GM19467 (cell line): ENCODE data around the gene MTHFD1L.
"Not testable (repeated sequence)": the region's sequence is repeated elsewhere in the genome, so short reads cannot be mapped to it uniquely, and the experiment has no call there.

Experiments
- ATAC-seq: cut with Tn5 transposase; IDR thresholded peaks from one replicate; pipeline ENCODE4 v1.9.1; 2021; ENCODE audit warnings: mild to moderate bottlenecking, moderate library complexity; ENCODE audit not compliant: unreplicated experiment

The MTHFD1L gene

GRCh38 chr6:151087055-151087454, 221.6 kb downstream of the MTHFD1L start:
- not testable (repeated sequence) for ATAC-seq

GRCh38 chr6:151087861-151088598, 222.5 kb downstream of the MTHFD1L start:
- ATAC-seq: no peak

DNA sequence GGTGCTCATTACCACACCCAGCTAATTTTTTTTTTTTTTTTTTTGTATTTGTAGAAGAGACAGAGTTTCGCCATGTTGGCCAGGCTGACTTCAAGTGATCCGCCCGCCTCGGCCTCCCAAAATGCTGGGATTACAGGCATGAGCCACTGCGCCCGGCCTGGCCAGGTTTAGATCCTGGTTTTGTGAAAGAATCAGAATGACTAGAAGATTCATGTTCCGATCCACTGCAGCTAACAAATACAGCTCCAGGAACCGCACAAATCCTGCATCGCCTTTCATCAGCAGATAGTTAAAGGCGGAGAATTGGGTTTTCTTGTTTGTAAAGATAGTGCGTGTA, 223.1 kb downstream of the MTHFD1L start:
- ATAC-seq: no peak

- ATAC-seq: no peak
These were observed 223.5 kb downstream of the MTHFD1L start for GRCh38 chr6:151088963-151089362.

- no peak for ATAC-seq
These were observed 224.5 kb downstream of the MTHFD1L start for GRCh38 chr6:151089978-151090377.

DNA sequence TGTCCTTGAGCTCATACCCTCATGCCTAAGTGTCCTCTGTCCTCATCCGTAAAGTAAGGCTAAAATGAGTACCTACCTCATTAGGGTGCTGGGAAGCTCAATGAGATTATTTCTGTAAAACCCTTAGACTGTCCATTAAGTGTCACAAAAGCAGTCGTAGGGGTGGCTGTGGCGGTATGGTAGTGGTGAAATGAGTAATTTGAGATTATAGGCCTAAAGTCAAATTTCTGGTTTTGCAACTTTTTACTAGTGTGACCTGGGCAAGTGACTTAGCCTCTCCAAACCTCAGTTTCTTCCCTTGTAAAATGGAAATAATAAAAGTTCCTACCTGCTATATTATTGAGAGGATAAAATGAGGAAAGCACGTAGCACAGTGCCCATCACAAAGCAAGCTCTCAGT, 226.1 kb downstream of the MTHFD1L start:
- no peak for ATAC-seq

DNA sequence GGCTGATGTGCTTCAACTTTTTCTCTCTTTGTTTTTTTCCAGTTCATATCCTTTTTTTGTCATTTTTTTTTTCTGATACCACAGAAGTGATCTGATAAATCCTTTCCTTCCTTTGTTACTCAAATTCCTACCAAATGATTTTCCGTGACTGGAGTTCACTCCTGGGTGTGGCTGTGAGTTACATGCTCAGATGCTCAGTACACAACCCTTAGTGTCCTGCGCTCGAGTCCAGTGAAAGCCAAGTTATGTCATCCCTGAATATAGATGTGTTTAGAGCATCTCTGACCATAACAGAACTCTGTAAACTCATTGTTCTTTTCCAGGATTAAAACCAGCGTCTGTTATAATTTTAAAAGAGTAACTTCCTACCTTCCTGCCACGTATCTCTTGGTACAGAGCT, 227.1 kb downstream of the MTHFD1L start:
- no peak for ATAC-seq

DNA sequence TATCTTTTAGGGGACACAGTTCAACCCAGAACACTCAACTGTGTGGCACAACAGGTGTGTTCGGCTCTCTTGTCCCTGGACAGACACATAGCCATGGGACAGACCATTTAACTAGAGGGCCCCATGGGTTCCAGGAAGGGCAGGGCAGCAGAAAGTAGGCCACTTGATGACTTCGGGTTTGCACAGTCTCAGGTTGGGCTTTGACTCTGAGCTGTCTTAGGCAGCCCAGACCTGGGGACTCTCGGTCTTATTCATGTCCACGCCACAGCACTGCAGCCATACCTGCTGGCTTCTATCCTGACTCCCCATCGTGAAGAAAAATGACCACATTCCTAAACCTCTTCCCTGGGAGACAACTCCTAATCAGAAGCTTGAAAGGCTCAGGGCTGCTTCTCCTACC, 228.2 kb downstream of the MTHFD1L start:
- no peak for ATAC-seq

GRCh38 chr6:151095538-151096254, 230.2 kb downstream of the MTHFD1L start:
- no peak for ATAC-seq

GRCh38 chr6:151096255-151096612, 230.7 kb downstream of the MTHFD1L start:
- no peak for ATAC-seq

DNA sequence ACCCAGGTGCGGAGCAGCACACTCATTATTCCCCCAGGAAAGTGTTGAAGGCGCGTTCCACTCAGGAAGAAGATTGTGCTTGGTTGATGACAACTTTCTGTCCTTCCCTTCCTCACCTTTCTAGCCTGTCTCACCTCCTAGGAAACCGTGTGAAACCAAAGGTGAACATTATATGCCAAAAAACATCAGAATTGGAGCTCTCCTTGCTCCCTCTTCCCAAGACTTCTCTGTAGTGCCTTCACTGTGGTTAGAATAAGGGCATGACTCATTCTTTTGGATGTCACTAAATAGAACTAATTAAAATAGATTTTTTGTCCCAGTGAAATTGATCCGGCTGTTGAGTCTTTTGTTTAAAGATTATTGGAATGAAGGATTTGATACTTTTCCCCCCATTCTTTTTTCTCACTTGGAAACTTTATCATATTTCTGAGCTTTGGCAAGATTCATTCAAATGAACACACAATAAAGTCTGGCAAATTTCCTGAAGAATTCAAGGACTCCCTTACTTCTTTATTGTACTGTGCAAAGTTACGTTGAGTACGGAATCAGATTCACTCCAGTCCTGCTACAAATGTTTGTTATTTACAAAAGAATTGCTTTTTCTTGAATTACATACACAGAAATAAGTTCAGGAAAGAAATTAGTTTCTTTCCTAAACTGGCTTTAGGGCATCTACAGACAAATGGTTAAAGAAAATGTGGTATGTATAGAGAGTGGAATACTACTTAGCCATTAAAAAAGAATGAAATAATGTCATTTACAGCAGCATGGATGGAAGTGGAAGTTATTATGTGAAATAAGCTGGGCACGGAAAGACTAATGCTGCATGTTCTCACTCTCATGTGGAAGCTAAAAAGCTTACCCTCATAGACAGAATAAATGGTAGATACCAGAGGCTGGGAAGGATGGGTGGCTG, 231.4 kb downstream of the MTHFD1L start:
- no peak for ATAC-seq

DNA sequence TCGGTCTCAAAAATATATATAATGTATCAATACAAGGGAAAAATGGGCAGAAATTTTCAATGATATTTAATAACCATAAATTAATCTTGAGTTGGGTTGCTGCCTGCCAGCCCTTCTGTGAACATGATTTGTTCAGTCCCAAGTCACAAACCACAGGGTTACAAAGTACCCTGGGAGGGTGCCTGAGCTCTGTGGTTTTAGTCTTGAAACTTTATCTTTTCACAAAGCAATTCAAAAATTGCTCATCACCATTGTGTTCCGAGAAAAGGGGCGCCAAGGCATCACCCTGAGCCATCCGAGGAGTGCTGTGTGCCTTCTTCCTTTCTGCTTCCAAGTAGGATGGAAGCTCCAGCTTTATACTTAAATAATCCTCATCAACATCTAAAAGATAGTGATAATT, 232.7 kb downstream of the MTHFD1L start:
- no peak for ATAC-seq

DNA sequence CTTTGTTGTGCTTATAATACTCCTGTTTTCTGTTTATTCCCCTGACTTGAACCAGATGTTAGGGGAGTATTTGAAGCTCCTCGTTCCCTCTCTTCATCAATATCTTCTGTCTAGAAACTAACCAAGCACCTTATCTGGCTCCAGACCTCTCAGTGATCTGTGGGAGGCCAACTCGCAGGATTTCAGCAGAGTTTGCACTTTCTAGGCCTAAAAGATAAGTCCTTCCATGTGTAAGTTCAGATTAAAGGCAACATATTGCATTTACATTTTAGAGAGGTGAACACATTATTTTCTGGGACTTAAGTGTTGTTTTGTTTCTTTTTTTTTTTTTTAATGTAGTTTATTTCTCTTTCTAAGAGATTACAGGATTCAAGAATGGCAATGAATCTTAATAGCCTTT, 234.8 kb downstream of the MTHFD1L start:
- no peak for ATAC-seq

DNA sequence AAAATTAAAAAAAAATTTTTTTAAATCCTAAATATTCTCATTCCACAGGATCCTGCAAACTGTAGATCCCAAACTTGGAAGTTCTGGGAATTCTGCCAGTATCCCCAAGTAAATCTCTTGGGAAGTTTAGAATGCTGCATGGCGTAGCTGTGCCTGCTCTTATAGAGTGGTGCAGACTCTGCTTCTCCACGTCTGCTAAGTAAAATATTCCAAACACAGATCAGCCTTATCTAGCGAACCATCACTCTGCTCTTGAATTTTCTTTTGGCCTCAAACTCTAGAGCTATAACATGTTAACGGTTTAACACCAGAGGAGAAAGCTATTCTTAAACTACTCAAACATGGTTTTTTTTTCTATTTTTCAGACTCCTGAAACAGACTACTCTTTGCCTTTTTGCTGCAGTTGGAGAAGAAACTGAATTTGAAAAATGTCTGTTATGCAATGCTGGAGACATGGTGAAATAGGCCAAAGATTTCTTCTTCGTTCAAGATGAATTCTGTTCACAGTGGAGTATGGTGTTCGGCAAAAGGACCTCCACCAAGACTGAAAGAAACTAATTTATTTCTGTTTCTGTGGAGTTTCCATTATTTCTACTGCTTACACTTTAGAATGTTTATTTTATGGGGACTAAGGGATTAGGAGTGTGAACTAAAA, 235.8 kb downstream of the MTHFD1L start:
- ATAC-seq: no peak

GRCh38 chr6:151101816-151102694, 236.6 kb downstream of the MTHFD1L start:
- no peak for ATAC-seq

DNA sequence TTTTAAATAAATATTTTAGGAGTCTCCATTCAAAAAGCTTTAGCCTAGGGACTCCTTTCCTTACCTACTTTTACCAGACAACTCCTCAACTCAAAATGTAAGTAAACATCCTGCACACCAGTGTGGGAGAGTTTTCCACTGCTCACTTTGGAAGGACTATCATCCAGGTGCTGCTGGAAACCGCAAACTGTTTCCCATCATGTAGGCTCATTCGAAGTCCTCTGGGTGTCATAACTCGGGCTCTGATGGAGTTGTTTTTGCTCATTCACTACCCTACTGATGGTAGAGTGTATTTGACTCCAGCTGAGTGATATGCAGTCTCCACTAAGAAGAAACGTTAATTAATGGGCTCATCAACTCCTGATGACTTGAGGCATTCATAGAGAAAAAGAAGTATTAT, 237.8 kb downstream of the MTHFD1L start:
- ATAC-seq: no peak

GRCh38 chr6:151107897-151108427, 242.5 kb downstream of the MTHFD1L start:
- no peak for ATAC-seq

GRCh38 chr6:151108548-151108947, 243.0 kb downstream of the MTHFD1L start:
- no peak for ATAC-seq

DNA sequence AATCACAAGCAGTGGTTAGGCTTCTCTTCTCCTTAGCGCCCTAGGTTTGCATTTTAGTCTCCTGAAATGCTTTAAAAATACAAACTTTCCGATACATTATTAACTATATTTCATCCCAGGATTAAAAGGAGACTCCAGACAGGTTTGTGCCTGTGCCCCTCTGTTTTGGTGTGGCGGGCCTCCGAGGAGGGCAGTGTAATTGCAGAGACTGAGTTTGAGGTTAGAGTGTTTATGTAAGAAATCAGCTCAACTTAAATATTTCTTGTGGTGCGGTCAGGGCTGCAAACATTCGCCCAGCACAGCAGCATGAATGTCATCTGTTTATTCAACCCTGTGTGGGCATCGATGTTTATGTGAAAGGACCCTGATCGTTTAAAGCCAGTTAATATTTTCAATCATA, 243.9 kb downstream of the MTHFD1L start:
- no peak for ATAC-seq
